Activated T-cell treated with anti-CD3 and anti-CD28 coated beads for 48 hours (primary cell): Measurements from ENCODE around the gene GDNF.

Experiments used
- DNase-seq: peaks from one replicate; pipeline ENCODE4 v3.0.0-alpha.2; 2020; ENCODE audit warnings: low read depth

The GDNF gene

GRCh38 chr5:37847978-37848425, 8.2 kb upstream of the GDNF start:
- no peak for DNase-seq

- DNase-seq, result no peak
Measured at GRCh38 chr5:37846786-37847310, 7.0 kb upstream of the GDNF start.

- DNase-seq, result no peak
Measured at GRCh38 chr5:37844009-37844408, 4.2 kb upstream of the GDNF start.

- no peak for DNase-seq
Measured at GRCh38 chr5:37842048-37842447, 2.2 kb upstream of the GDNF start.

GRCh38 chr5:37841203-37841602, 1.4 kb upstream of the GDNF start:
- DNase-seq, result no peak

GRCh38 chr5:37840053-37841034, 503 bp upstream of the GDNF start:
- no peak for DNase-seq

GRCh38 chr5:37838933-37839341, 904 bp downstream of the GDNF start:
- DNase-seq, result no peak

GRCh38 chr5:37838152-37838932, 1.5 kb downstream of the GDNF start:
- no peak for DNase-seq

GRCh38 chr5:37837414-37838032, 2.3 kb downstream of the GDNF start:
- DNase-seq, result peak; percentile 74

GRCh38 chr5:37836592-37837413, 3.0 kb downstream of the GDNF start:
- DNase-seq, result no peak

- no peak for DNase-seq
Measured at GRCh38 chr5:37836235-37836591, 3.6 kb downstream of the GDNF start.

GRCh38 chr5:37835380-37835973, 4.4 kb downstream of the GDNF start:
- no peak for DNase-seq

GRCh38 chr5:37834542-37835379, 5.1 kb downstream of the GDNF start:
- DNase-seq, result no peak

GRCh38 chr5:37833990-37834389, 5.9 kb downstream of the GDNF start:
- DNase-seq, result no peak

- no peak for DNase-seq
Measured at GRCh38 chr5:37831821-37832534, 7.9 kb downstream of the GDNF start.

GRCh38 chr5:37830348-37830747, 9.5 kb downstream of the GDNF start:
- no peak for DNase-seq

GRCh38 chr5:37825334-37825915, 14.4 kb downstream of the GDNF start:
- DNase-seq, result no peak

- DNase-seq, result no peak
Measured at GRCh38 chr5:37823433-37824152, 16.2 kb downstream of the GDNF start.
